Measurements from ENCODE around the gene TET1.

GRCh38 chr10:68684413-68684812 lies 124.3 kb downstream of the TET1 start:
- no peak for TF ChIP-seq BHLHE40 (IDR thresholded peaks at IDR 0.05; ENCODE audit: borderline replicate concordance)
- no peak for TF ChIP-seq ZNF384 (IDR thresholded peaks at IDR 0.05)
- no peak for TF ChIP-seq SP1 (IDR thresholded peaks at IDR 0.05)
- TF ChIP-seq ARNT (IDR thresholded peaks at IDR 0.05): no peak
- TF ChIP-seq LEF1 (IDR thresholded peaks at IDR 0.05; ENCODE audit: borderline replicate concordance): no peak
- TF ChIP-seq FOXM1 (IDR thresholded peaks at IDR 0.05; ENCODE audit: borderline replicate concordance): no peak
- TF ChIP-seq SUZ12 (IDR thresholded peaks at IDR 0.05): no peak

Data from HEK293T (cell line).